KG1 (cell line): Measurements from ENCODE around the gene BMPER.

Experiments used
- DNase-seq: peaks from one replicate; lab custom pipeline; 2025; lab: John Stamatoyannopoulos, UW

Gene BMPER

DNA sequence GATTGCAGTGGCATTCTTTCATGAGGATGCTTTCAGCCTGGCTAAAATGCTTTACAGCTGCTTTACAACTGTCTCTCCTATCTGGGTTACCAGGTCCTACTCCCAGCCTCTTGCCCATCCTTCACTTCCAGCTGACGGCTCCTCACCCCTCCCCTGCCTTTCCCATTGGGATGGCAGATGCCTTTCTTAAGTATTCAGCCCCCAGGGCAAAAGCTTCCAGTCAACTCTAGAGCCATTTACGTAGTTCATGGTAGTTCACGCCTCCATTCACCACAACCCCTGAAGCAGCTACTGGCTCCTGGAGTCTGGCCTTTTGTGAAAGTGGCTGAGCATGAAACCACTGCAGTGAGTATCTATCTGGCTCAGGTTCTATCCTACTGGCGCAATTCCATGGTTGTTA lies 17.2 kb upstream of the BMPER start:
- DNase-seq, result no peak

GRCh38 chr7:33892945-33893344 lies 12.4 kb upstream of the BMPER start:
- no peak for DNase-seq

- DNase-seq, result no peak
Observed at GRCh38 chr7:33893377-33893776, 12.0 kb upstream of the BMPER start.

- DNase-seq, result no peak
Observed at GRCh38 chr7:33895025-33895804, 10.1 kb upstream of the BMPER start.

DNA sequence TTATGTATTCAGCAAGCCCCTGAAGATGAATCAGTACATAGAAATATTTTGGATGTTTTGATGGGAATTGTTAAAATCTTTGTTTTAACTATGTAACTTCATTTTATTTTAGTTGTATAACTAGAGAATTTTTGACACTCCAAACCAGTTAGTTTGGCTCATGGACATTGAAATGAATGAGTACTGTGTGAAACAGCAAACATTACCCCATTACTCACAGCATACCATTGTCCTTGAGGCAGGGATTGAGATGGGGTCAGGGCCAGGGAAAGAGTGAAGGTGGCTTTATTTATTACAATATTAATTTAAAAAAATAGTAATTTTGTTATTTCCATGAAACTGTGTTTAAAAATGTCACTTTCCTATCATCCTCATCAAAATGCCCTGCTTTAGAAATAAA lies 4.8 kb upstream of the BMPER start:
- no peak for DNase-seq

GRCh38 chr7:33901199-33901598 lies 4.1 kb upstream of the BMPER start:
- no peak for DNase-seq

- DNase-seq, result no peak
Observed at GRCh38 chr7:33901847-33902246, 3.5 kb upstream of the BMPER start.

DNA sequence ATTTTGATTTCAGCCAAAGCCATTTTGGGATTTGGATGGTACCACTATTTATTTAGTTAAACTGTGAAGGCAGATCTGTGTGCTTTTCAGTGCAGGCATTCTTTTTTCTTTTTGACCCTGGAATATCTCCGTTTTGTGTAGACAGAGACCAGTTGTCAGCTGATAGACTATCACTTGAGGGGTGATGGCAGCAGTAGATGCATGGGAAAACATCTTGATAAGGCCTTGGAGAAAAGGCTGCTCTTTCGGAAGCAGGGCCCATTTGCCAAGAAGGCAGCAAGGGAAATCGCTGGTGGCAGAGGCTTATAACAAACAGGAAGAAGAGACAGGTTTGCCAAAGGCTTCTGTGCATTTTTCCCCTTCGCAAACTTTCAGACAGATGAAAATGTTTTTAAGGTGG lies 2.6 kb upstream of the BMPER start:
- no peak for DNase-seq

DNA sequence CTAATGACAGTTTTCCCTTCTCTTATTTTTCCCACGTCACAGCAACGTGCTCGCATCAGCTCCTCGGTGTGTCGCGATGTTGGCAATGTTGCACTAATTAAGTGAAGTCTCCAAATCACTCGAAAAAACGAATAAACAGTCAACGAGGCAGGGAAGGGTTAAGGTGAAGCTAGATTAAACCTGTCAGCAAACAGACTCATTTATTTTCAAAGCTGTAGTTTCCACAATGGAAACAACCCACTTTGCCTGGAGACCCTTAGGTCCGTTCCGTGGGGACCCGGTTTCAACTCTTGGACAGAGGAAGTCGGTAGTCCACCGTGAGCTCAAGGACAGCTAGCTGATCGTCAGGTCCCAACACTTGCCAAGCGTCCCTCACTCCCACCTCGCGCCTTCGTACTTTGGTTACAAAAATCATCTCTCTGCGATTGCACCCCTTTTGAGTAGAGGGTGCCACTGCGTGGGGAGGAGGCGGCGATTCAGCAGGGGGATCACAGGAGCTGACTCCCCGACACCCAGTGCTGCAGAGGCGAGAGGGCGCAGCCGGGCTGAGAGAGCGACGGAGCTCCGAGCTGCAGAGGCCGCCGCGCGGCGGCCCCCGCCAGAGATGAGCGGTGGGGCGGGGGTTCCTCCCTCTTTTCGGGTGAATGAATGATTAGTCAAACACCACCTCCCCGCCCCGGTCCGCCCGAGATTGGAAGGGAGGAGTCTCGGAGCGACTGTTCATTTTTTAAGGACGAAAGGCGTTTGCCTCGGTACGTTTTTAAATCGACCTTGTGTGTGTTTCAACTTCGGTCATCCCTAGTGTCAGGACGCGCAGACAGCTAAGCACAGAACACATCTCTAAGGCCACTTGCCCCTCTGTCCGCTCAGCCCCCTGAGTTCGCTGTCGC lies 1.3 kb upstream of the BMPER start:
- no peak for DNase-seq

DNA sequence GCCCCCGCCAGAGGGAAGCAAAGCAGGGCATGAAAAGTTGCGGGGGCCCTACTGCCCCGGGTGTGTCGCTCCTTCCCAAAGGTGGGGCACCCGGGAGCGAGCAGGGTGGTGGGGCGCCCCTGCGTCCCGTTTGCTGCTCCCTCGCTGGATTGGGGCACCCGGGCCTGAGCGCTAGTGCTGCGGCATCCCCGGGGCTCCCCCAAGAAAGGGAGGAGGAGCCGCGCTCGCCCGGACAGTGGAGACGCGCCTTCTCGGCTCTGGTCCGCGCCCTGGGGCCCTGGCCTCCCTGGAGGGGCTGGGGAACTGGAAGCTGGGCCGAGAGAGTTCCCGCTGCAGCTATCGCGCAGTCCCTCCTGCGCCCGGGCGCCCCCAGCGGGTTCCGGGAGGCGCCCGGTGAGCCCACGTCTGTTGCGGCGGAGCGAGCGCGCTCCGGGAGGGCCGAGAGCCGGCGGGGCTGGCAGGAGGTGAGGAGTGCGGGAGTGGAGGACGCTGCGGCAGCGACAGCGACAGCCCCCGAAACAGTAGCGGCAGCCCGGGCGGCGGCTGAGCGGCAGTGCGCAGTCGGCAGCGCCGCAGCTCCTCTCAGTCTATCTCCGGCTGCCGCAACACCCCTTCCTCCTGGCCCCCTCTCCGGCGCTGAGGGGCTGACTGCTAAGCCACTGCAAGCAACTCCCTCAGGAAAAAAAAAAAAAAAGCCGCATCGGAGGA lies 504 bp upstream of the BMPER start:
- no peak for DNase-seq

DNA sequence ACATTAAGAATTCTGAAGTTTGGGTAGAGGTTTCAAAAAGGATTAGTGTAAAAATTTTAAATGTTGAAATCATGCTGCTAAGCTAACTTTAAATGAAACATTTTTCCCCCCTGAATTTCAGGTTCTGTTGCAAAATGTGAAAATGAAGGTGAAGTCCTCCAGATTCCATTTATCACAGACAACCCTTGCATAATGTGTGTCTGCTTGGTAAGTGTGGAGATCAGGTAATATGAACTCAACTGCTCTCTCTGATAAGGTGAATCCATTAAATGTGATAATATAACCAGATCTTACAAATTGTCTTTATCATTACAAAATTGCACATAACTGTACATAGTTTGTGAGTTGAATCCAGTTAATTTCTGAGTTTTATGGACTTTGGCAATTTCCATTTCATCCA lies 1.4 kb downstream of the BMPER start:
- no peak for DNase-seq

- no peak for DNase-seq
Observed at GRCh38 chr7:33907625-33908024, 2.3 kb downstream of the BMPER start.

GRCh38 chr7:33909318-33909717 lies 4.0 kb downstream of the BMPER start:
- DNase-seq, result no peak

- no peak for DNase-seq
Observed at GRCh38 chr7:33909755-33910154, 4.4 kb downstream of the BMPER start.

GRCh38 chr7:33910756-33911155 lies 5.4 kb downstream of the BMPER start:
- no peak for DNase-seq

DNA sequence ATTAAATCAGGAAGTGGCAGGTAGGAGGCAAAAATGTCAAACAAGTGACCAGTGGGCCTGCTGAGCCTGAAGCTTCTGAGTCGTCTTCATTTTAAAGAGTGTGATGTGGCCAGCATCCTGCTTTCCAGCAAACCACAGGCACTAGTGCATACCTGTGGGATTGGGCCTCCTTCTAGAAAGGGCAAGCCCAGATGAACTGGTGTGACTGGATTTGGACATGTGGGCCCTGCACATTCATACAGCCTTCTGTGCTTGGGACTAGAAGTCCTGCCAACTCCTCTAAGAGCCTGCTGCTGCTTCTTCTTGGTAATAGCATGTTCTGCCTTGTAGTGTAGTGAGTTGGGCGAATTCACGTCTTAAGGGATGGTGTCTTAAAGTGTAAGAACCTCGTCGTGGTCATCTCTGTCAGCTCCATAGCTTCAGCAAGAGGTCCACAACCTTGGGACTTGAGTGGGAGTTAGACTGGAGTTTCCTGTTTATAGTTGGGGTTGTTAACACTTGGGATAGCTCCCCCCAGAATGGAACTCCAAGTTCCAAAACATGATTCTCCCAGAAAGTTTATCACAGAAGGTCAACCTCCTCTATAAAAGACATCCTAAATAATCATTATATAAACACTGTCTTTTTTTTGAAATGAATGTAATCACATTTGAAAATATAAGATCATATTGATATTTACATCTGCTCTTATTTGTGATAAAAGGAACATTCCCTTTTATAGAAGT lies 11.2 kb downstream of the BMPER start:
- DNase-seq, result no peak

GRCh38 chr7:33917661-33918060 lies 12.3 kb downstream of the BMPER start:
- DNase-seq, result no peak

DNA sequence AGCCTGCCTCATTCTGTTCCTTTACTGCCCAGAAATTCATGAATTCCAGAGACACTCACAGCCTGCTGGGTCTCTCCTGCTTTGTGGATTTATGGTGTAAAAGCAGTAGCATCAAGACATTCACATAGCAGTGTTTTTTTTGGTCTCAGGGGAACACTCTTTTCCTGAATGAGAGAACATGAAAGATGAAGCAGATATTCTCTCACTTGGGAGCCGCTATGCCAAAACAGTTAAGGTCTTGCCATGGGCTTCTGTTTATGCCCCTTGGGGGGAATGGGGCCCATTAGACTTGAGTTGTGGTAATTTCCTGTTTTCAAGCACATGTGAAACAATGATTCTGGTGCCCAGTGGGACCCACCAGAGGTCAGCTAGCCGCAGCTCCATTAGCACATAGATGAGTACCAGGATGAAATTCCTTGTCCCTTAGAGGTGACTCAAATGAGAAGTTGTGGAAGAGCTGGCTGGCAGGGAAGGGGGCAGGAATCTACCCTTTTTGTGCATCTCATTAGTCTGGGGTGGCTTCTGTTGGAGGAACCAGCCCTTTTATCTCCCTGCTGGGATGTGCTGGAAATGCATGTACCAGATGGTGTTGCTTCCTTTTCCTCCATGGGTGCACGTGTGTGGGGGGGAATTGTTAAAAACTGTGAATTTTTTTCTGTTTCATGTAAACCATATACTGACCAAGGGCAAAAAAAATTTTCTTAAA lies 13.3 kb downstream of the BMPER start:
- no peak for DNase-seq

GRCh38 chr7:33919449-33919848 lies 14.1 kb downstream of the BMPER start:
- DNase-seq, result no peak

GRCh38 chr7:33921216-33921938 lies 16.0 kb downstream of the BMPER start:
- no peak for DNase-seq

DNA sequence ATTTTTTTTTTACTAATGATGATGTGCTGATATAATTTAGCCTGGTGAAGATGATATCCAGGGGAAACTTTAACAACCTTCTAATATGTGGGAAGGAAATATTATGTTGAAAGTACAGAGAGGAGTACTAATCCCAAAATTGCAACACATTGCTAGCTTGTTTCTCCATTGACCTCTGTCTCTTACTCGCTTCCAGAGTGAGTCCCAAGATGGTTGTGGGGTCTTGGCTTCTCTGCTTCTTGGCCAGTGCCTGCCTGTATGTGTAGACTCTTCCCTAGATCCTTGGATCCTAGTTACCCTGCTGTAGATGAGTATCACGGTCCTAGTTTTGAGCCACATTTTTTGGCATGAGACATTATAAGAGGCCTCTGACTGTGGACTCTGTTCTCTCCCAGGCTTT lies 17.5 kb downstream of the BMPER start:
- no peak for DNase-seq
